Measurements from ENCODE around the gene ARHGAP25.
A peak's percentile ranks its signal among the peaks of the same experiment; 100 is the strongest.

Gene ARHGAP25

GRCh38 chr2:68765739-68766375 is 31.2 kb downstream of the ARHGAP25 start:
- peak overlapping the region; percentile 53 for H2AFZ ChIP-seq
- no peak overlapping the region for H3K4me2 ChIP-seq (ENCODE audit: low read length)
- no peaks in the 10 kb centered on the region for H3K9me3 ChIP-seq (ENCODE audit: control insufficient read depth, low read length)
- no peak for TF ChIP-seq CTCF (IDR thresholded peaks at IDR 0.05)
- no peak overlapping the region for H3K27ac ChIP-seq
- H3K36me3 ChIP-seq (ENCODE audit: control insufficient read depth, insufficient read depth, low read length): no peaks in the 10 kb centered on the region
- H3K79me2 ChIP-seq: no peaks in the 10 kb centered on the region
- H3K4me3 ChIP-seq (ENCODE audit: low read depth, low read length): peak overlapping the region; percentile 8
- H3K27me3 ChIP-seq (ENCODE audit: control insufficient read depth, insufficient read depth, low read length): no peaks in the 10 kb centered on the region
- no peak overlapping the region for H3K9ac ChIP-seq
- H3K4me1 ChIP-seq: peaks cover 21% of the 10 kb centered on the region

- no peak for TF ChIP-seq CTCF (IDR thresholded peaks at IDR 0.05)
- Histone ChIP-seq H3K4me3 (ENCODE audit: low read depth, low read length) (peak overlapping the region; percentile 8), H3K27me3 (ENCODE audit: control insufficient read depth, insufficient read depth, low read length) (no peaks in the 10 kb centered on the region), H3K4me2 (ENCODE audit: low read length) (peak overlapping the region; percentile 35), H3K36me3 (ENCODE audit: control insufficient read depth, insufficient read depth, low read length) (no peaks in the 10 kb centered on the region), H3K79me2 (no peaks in the 10 kb centered on the region), H2AFZ (peak overlapping the region; percentile 53), H3K4me1 (peaks cover 21% of the 10 kb centered on the region), H3K27ac (peak overlapping the region; percentile 20), H3K9me3 (ENCODE audit: control insufficient read depth, low read length) (no peaks in the 10 kb centered on the region), H3K9ac (no peak overlapping the region)
Observed at GRCh38 chr2:68766376-68766845, 31.8 kb downstream of the ARHGAP25 start.

- Histone ChIP-seq H3K36me3 (ENCODE audit: control insufficient read depth, insufficient read depth, low read length) (no peaks in the 10 kb centered on the region), H3K4me3 (ENCODE audit: low read depth, low read length) (no peak overlapping the region), H3K27ac (peak overlapping the region; percentile 20), H3K4me2 (ENCODE audit: low read length) (no peak overlapping the region), H3K9me3 (ENCODE audit: control insufficient read depth, low read length) (no peaks in the 10 kb centered on the region), H2AFZ (no peak overlapping the region), H3K9ac (no peak overlapping the region), H3K4me1 (peaks cover 21% of the 10 kb centered on the region), H3K27me3 (ENCODE audit: control insufficient read depth, insufficient read depth, low read length) (no peaks in the 10 kb centered on the region), H3K79me2 (no peaks in the 10 kb centered on the region)
- no peak for TF ChIP-seq CTCF (IDR thresholded peaks at IDR 0.05)
Observed at GRCh38 chr2:68767031-68767961, 32.7 kb downstream of the ARHGAP25 start.

- peaks cover 21% of the 10 kb centered on the region for H3K4me1 ChIP-seq
- no peaks in the 10 kb centered on the region for H3K36me3 ChIP-seq (ENCODE audit: control insufficient read depth, insufficient read depth, low read length)
- no peaks in the 10 kb centered on the region for H3K27me3 ChIP-seq (ENCODE audit: control insufficient read depth, insufficient read depth, low read length)
- H3K4me2 ChIP-seq (ENCODE audit: low read length): no peak overlapping the region
- no peaks in the 10 kb centered on the region for H3K79me2 ChIP-seq
- H2AFZ ChIP-seq: no peak overlapping the region
- H3K9me3 ChIP-seq (ENCODE audit: control insufficient read depth, low read length): no peaks in the 10 kb centered on the region
- H3K27ac ChIP-seq: no peak overlapping the region
- TF ChIP-seq CTCF (IDR thresholded peaks at IDR 0.05): no peak
- H3K4me3 ChIP-seq (ENCODE audit: low read depth, low read length): no peak overlapping the region
- no peak overlapping the region for H3K9ac ChIP-seq
Observed at GRCh38 chr2:68767996-68768395, 33.4 kb downstream of the ARHGAP25 start.
